Heart right ventricle (tissue), 16 donors: ENCODE measurements around the gene GPRC5C. TPM values are rescaled to one million over a fixed set of nuclear protein-coding genes. Genes with fewer than 3 reads are reported as not detected.

ENCODE experiments used
- ATAC-seq, 8 donors: fragments of 200-7000 bp; cut with Tn5 transposase; one replicate each; pipeline ENCODE4 v1.9.1; 2020; ENCODE audit warnings: mild to moderate bottlenecking in 8 of 8, moderate library complexity in 8 of 8, moderate number of reproducible peaks in 1 of 8
- DNase-seq, 2 donors: peaks; one replicate each; pipeline ENCODE4 v3.0.0-alpha.2; 2020
- H3K27ac ChIP-seq, 10 donors: fragments of 200-600 bp; sonication (generic) in 2 of 10; one replicate each; pipeline versions ENCODE4 v1.5.0 to v1.8.0; 2020 to 2022; ENCODE audit warnings: mild to moderate bottlenecking in 3 of 10
- H3K27me3 ChIP-seq, 7 donors: fragments of 200-600 bp; one replicate each; pipeline ENCODE4 v1.8.0; 2021 to 2022; ENCODE audit warnings: mild to moderate bottlenecking in 2 of 7
- H3K36me3 ChIP-seq, 9 donors: fragments of 200-600 bp; sonication (generic) in 1 of 9; one replicate each; pipeline versions ENCODE4 v1.5.0 to v1.8.0; 2020 to 2022; ENCODE audit warnings: mild to moderate bottlenecking in 2 of 9
- H3K4me1 ChIP-seq, 9 donors: fragments of 200-600 bp; sonication (generic) in 1 of 9; one replicate each; pipeline versions ENCODE4 v1.5.0 to v1.8.0; 2020 to 2022; ENCODE audit warnings: mild to moderate bottlenecking in 4 of 9
- H3K4me3 ChIP-seq, 10 donors: fragments of 200-600 bp; sonication (generic) in 2 of 10; one replicate each; pipeline versions ENCODE4 v1.5.0 to v1.8.0; 2020 to 2022; ENCODE audit warnings: mild to moderate bottlenecking in 7 of 10, moderate library complexity in 2 of 10
- H3K9me3 ChIP-seq, 11 donors: fragments of 200-600 bp in 10 of 11; sonication (generic) in 2 of 11; one replicate each; pipeline versions ENCODE4 v1.5.0 to v1.8.0; 2013 to 2022; ENCODE audit warnings: mild to moderate bottlenecking in 2 of 11, control low read depth in 1 of 11, moderate library complexity in 1 of 11
- CTCF ChIP-seq, 9 donors: fragments of 200-600 bp; sonication (generic) in 2 of 9; IDR thresholded peaks; one replicate each; pipeline versions ENCODE4 v1.5.0 to v1.8.0; 2021 to 2022; ENCODE audit warnings: antibody characterized with exemption in 9 of 9, mild to moderate bottlenecking in 5 of 9, moderate library complexity in 1 of 9
- WGBS, 2 donors: extraction: QIAGEN DNeasy Blood & Tissue Kit; methylation state at CpG; one replicate each; pipeline ENCODE4 v1.1.7; 2013; ENCODE audit warnings: inconsistent platforms in 1 of 2; 5-methylcytosine and 5-hydroxymethylcytosine counted together
- intact Hi-C, 10 donors: fragments of 100-400 bp; cut with DNase I; formaldehyde crosslinking; loops; one replicate each; pipeline versions ENCODE4 v1.11.1 to v1.14.2; 2022
- polyA plus RNA-seq, 2 donors: library from polyadenylated mRNA; stranded (reverse); fragments of 200-250 nt; gene quantifications; one replicate each; pipeline ENCODE4 v1.2.3, GENCODE V29; 2013
- total RNA-seq, 10 donors: library from RNA; stranded (reverse); fragmentation: NEBNext Ultra II Directional in 3 of 10; extraction: Animal tissue kit (Norgen Biotek cat#: 25700) in 3 of 10; gene quantifications; one replicate each; pipeline versions ENCODE4 v1.2.1 to v1.2.4, GENCODE V29; 2021 to 2023
- donor health status: Arrhythmogenic right ventricular cardiomyopathy.
- donor health status: ischemic (EF 13 %, LVEDD 7.1; RV severe dilation, severe dysfunction).
- donor health status: healthy with polysubstance abuse.
- donor health status: DM: no; HTN: yes; CAD: no.
- donor health status: DM: no; HTN: no; CAD: no.
- donor health status: ischemic (EF 25% LVEDD 6.9; RV normal size, moderate dysfunction).
- donor health status: ischemic (EF 25% LVEDD 5.7; RV mildly dilated, moderate dysfunction).
- donor health status: healthy.
- donor health status: DM: yes; HTN: yes; CAD: no.
- donor health status: Ischemic cardiomyopathy.
- donor health status: ischemic (EF 35%, LVEDD 5.7; RV mildly dilated, moderate dysfunction).
- donor health status: nonischemic (EF 11% LVEDD 7.7; RV severe dilation, severe dysfunction).
- donor health status: DM: yes; HTN: yes; CAD: no.
- donor health status: PGD.
- donor health status: ischemic (EF 29% LVEDD 5.4; RV normal size, mild dysfunction).
- donor health status: nonischemic (EF 23%, LVEDD 6.1; RV moderate dilation, normal function).

Gene GPRC5C
- total and polyA plus RNA-seq, 12 donors, result 28.0 to 41.0 (median 32.5) TPM

- H3K9me3 ChIP-seq, result no peaks in the 10 kb centered on the region
- peaks cover 0 to 6% (median 0%) of the 10 kb centered on the region in 7 donors for H3K27me3 ChIP-seq
- intact Hi-C loops, result no loop called here
- H3K4me1 ChIP-seq, result peaks cover 0 to 6% (median 0%) of the 10 kb centered on the region in 9 donors
- no peak for TF ChIP-seq CTCF (IDR thresholded peaks at IDR 0.05)
- DNase-seq (no peak), ATAC-seq (peak in 1 of 8 donors; percentile 22)
- H3K36me3 ChIP-seq, result no peaks in the 10 kb centered on the region
- no peak overlapping the region for H3K27ac ChIP-seq
- 81 to 82% methylated on average over 12 of the region's 12 CpGs for WGBS, 2 donors
- H3K4me3 ChIP-seq, result no peak overlapping the region
Observed at GRCh38 chr17:74417178-74418045, 14.5 kb upstream of the GPRC5C start.

- intact Hi-C loops, result loop anchor here in 1 of 10 donors (5.0 kb wide), 1 partner anchor 33 kb away; no protein-coding TSS in a partner anchor
- 74 to 82% methylated on average over 10 of the region's 10 CpGs for WGBS, 2 donors
Observed at GRCh38 chr17:74419928-74420411, 11.9 kb upstream of the GPRC5C start.

GRCh38 chr17:74424117-74424516 lies 7.8 kb upstream of the GPRC5C start:
- Histone ChIP-seq H3K9me3 (no peaks in the 10 kb centered on the region), H3K27me3 (peaks cover 0 to 8% (median 0%) of the 10 kb centered on the region in 7 donors), H3K4me3 (no peak overlapping the region), H3K27ac (peak overlapping the region in 9 of 10 donors; percentile 21 to 83 (median 69)), H3K4me1 (peaks cover 6 to 37% (median 19%) of the 10 kb centered on the region in 9 donors), H3K36me3 (no peaks in the 10 kb centered on the region)
- TF ChIP-seq CTCF (IDR thresholded peaks at IDR 0.05), result no peak
- ATAC-seq (no peak), DNase-seq (no peak)
- 93 to 96% methylated on average over 7 of the region's 7 CpGs for WGBS, 2 donors
- intact Hi-C loops, result loop anchor here in 1 of 10 donors (5.0 kb wide), 1 partner anchor 37 kb away; no protein-coding TSS in a partner anchor

More at GRCh38 chr17:74419928-74420411, 11.9 kb upstream of the GPRC5C start:
- no peaks in the 10 kb centered on the region for H3K36me3 ChIP-seq
- H3K27ac ChIP-seq, result no peak overlapping the region
- ATAC-seq, result no peak
- no peak for DNase-seq
- peaks cover 0 to 6% (median 0%) of the 10 kb centered on the region in 7 donors for H3K27me3 ChIP-seq
- no peak overlapping the region for H3K4me3 ChIP-seq
- no peak for TF ChIP-seq CTCF (IDR thresholded peaks at IDR 0.05)
- peaks cover 0 to 9% (median 1%) of the 10 kb centered on the region in 9 donors for H3K4me1 ChIP-seq
- no peaks in the 10 kb centered on the region for H3K9me3 ChIP-seq

- no peak for TF ChIP-seq CTCF (IDR thresholded peaks at IDR 0.05)
- WGBS, 2 donors, result 56 to 57% methylated on average over 14 of the region's 14 CpGs
- intact Hi-C loops, result loop anchor here in 3 of 10 donors (5.0 kb wide), 2 partner anchors 37 to 42 kb away; no protein-coding TSS in a partner anchor
- Histone ChIP-seq H3K27me3 (peaks cover 0 to 13% (median 0%) of the 10 kb centered on the region in 7 donors), H3K4me1 (peaks cover 6 to 42% (median 20%) of the 10 kb centered on the region in 9 donors), H3K36me3 (no peaks in the 10 kb centered on the region), H3K4me3 (peak overlapping the region in 7 of 10 donors; percentile 10 to 32 (median 24)), H3K27ac (peak overlapping the region in 9 of 10 donors; percentile 53 to 83 (median 69)), H3K9me3 (no peaks in the 10 kb centered on the region)
- ATAC-seq (peak; percentile 72 to 91 (median 86)), DNase-seq (peak; percentile 51 to 70)
Observed at GRCh38 chr17:74424657-74425056, 7.2 kb upstream of the GPRC5C start.
